Islet precursor cell (in vitro differentiated cells): ENCODE data around the gene LTF.
"Not testable (repeated sequence)": the region's sequence is repeated elsewhere in the genome, so short reads cannot be mapped to it uniquely, and the experiment has no call there.

Experiments
- DNase-seq: peaks from one replicate; pipeline ENCODE4 v3.0.0-alpha.2; 2018

LTF gene

GRCh38 chr3:46464326-46465195 lies at the start of gene LTF:
TSS of gene LTF (minus strand) at chr3:46464905. CDS start at chr3:46464867, 38 bp downstream.
- DNase-seq = peak; percentile 59

- no peak for DNase-seq
These were observed 47.6 kb upstream of the LTF start for GRCh38 chr3:46512191-46512749.

GRCh38 chr3:46509661-46510187 lies 45.0 kb upstream of the LTF start:
- DNase-seq = no peak

GRCh38 chr3:46508850-46509591 lies 44.3 kb upstream of the LTF start:
- no peak for DNase-seq

- no peak for DNase-seq
These were observed 41.8 kb upstream of the LTF start for GRCh38 chr3:46506526-46506925.

GRCh38 chr3:46505953-46506352 lies 41.2 kb upstream of the LTF start:
- DNase-seq = no peak

GRCh38 chr3:46504789-46505188 lies 40.1 kb upstream of the LTF start:
- DNase-seq = no peak

- DNase-seq = no peak
These were observed 38.6 kb upstream of the LTF start for GRCh38 chr3:46503200-46503874.

GRCh38 chr3:46501702-46502101 lies 37.0 kb upstream of the LTF start:
- DNase-seq = no peak

DNA sequence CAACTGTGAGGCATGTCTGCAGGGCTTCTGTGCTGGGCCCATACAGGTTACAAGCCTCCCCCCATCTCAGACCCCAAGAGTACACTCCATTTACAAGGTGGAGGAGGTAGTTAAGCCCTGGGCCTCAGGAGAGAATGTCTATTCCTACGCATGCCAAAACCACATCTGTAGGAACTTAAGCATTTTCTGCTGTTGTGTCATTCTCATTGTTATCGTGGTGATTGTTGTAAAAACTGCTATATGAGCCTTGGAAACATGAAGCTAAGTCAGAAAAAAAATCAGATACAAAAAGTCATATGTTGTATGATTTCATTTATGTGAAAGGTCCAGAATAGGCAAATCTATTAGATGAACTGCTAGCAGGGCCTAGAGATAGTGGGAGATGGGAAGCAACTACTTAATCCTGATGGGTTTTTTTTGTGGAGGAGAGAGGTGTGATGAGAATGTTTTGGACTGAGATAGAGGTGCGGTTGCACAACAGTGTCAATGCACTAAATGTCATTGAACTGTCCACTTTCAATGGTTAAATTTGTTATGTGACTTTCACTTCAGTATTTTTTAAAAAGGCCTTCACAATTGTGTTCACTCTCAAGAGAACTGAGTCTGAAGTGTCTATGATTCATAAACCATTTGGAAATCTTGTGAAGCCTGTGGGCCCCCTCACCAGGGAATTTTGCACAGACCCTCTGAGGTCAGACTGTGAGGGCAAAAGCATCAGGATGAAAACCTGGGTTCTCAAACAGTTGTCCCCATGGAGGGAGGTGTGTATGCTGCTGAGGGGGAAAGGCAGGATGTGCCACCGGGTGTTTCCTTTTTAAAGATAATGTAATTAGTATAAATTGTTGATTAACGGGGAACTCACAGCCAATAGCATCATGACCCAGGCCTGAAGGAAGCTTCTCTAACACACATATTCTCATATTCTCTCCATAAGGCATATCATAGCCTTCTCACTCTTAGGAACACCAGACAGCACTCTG lies 36.2 kb upstream of the LTF start:
- no peak for DNase-seq

DNA sequence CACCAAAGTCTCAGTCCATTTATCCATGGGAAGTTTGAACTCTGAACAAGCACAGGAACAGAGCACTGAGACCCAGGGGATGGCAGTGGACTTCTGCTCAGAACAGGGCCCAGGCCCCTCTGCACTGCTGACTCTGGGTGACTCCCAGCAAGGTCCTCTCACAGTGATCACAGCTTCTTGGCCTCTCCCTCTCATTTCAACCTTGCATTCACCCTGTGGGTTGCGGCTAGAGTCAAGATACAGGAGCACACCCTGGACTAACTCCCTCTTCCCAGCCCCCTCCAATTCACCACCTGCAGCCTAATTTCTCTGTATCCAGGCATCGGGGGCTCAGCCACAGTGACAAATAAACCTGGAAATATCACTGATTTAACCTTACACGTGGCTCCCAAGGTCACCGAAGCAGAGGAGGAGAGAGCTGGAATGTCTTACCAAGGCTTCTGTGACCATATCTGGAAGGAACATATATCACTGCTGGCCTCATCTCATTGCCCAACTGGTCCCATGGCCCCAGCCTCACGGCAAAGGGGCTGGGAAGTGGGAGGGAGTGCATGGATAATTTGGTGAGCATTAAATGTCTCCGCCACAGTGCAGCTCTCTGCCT lies 34.3 kb upstream of the LTF start:
- DNase-seq = no peak

DNA sequence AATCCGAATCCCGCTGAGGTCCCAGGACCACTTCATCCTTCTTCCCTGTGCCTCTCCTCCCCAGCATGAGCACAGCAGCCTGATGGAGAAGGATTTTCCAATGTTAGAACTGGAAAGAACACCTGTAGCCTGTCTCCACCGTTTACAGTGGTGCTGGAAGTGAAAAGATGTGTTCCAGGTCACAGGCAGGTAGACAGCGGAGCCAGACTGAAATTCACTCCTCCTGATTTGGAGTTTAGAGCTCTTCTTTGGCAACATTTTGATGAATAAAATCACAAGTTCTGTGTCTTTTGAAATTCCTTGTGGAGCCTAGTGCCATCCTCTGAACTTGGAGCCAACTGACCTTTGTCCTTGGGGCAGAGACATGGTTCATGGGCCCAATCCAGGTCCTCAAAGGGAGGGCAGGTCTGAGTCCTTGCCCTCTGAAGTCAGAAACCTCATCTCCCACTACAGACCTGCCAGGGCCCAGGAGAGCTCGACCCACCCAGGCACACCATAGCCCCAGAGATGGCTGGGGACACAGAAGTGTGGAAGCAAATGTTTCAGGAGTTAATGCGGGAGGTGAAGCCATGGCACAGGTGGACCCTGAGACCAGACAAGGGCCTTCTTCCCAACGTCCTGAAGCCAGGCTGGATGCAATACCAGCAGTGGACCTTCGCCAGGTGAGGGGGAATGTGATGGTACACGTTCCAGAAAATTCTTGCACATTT lies 33.0 kb upstream of the LTF start, which contains the start of gene RTP3:
Gene RTP3 (plus strand): TSS at position 421 of the 710 bp plus-strand sequence. CDS start 87 bp downstream, at position 508.
- DNase-seq = no peak

GRCh38 chr3:46496746-46497555 lies 32.2 kb upstream of the LTF start:
- DNase-seq = no peak

DNA sequence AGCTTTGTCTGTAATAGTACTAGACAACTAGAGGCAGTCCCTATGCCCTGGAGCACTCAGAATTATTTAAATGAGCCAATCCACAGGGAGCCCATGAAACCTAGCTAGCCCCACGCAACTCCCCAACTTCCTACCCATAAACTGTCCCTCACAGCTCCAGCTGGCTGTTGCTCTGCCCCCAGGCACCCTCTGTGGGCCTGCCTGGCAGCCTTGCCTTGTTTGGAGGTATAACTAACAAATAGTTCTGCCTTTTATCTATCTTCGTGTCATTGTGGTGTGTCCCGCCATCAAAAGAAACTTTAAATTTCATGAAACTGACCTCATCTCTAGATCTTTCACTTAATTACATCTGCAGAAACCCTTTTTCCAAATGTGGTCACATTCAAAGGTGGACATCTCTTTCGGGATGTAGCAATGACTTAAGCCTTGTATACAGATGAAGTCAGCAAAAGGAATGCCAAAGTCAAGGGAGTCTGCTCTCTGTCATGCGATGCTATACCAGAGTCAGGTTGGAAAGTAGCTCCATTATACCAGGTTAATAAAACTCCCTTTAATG lies 31.3 kb upstream of the LTF start:
- peak; percentile 90 for DNase-seq

GRCh38 chr3:46494491-46494890 lies 29.8 kb upstream of the LTF start:
- DNase-seq = not testable (repeated sequence)

DNA sequence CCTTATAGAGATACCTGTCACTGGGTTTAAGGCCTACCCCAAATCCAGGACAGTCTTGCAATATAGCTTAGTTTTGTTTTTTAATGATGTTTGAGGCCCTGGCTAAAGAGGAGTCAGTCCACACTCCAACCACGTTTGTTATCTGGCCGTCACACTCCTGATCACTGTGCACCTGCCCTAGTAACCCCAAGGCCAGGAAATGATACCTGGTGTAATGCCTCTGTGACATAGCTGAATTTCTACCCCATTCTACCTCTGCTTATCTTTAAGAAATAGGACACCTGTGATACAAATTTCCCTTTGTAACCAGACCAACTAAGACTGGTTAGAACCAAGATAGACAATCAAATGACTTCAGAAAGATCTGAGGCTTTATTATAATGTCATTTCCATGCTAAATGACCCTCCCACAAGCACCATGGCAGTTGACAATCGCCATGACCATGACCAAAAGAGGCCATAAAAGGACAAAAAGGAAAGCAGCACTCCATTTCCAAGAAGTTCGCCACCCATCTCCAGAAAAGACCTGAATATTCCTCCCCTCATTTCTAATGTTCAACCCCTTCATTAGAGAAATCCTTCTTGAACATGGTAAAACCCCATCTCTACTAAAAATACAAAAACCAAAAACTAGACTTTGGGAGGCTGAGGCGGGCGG lies 28.3 kb upstream of the LTF start:
- DNase-seq = peak; percentile 22

GRCh38 chr3:46491089-46492070 lies 26.7 kb upstream of the LTF start:
- DNase-seq = peak; percentile 17
